Kidney (tissue), 14 donors: Measurements from ENCODE around the gene EVI5L. TPM values are rescaled to one million over a fixed set of nuclear protein-coding genes. Genes with fewer than 3 reads are reported as not detected.
"Not testable (repeated sequence)": the region's sequence is repeated elsewhere in the genome, so short reads cannot be mapped to it uniquely, and the experiment has no call there.

Experiments
- DNase-seq, 5 donors: peaks; one replicate each; pipeline ENCODE4 v3.0.0-alpha.2; 2013 to 2020
- FAIRE-seq: peaks from 2 replicates; lab custom pipeline; 2012; peaks lifted over from hg19 to GRCh38; lab: Jason Lieb, UNC
- H3K27ac ChIP-seq, 2 donors: one replicate each; pipeline ENCODE4 v1.7.0; 2013; ENCODE audit warnings: low read depth in 2 of 2, low read length in 2 of 2, inconsistent platforms in 1 of 2
- H3K27me3 ChIP-seq: one replicate; pipeline ENCODE4 v1.7.1; 2013; ENCODE audit warnings: low read length, inconsistent platforms; ENCODE audit not compliant: control insufficient read depth, insufficient read depth
- H3K36me3 ChIP-seq, 3 donors: one replicate each; pipeline versions ENCODE4 v1.7.0 to v1.7.1; 2013; ENCODE audit warnings: low read length in 3 of 3, control low read depth in 1 of 3, inconsistent platforms in 1 of 3; ENCODE audit not compliant: insufficient read depth in 3 of 3, control insufficient read depth in 2 of 3
- H3K4me1 ChIP-seq, 3 donors: one replicate each; pipeline versions ENCODE4 v1.7.0 to v1.7.1; 2013; ENCODE audit warnings: low read length in 3 of 3, inconsistent platforms in 1 of 3, low read depth in 1 of 3; ENCODE audit not compliant: control insufficient read depth in 2 of 3, insufficient read depth in 2 of 3
- H3K4me3 ChIP-seq, 3 donors: one replicate each; pipeline versions ENCODE4 v1.7.0 to v1.8.1; 2013; ENCODE audit warnings: low read length in 3 of 3, control low read depth in 1 of 3, inconsistent platforms in 1 of 3
- H3K9ac ChIP-seq, 3 donors: one replicate each; pipeline versions ENCODE4 v1.7.0 to v1.7.1; 2013; ENCODE audit warnings: low read length in 3 of 3, control low read depth in 1 of 3, inconsistent platforms in 1 of 3
- H3K9me3 ChIP-seq, 3 donors: one replicate each; pipeline versions ENCODE4 v1.7.0 to v1.7.1; 2013; ENCODE audit warnings: low read length in 3 of 3, control low read depth in 1 of 3, inconsistent platforms in 1 of 3; ENCODE audit not compliant: control insufficient read depth in 2 of 3, insufficient read depth in 1 of 3
- intact Hi-C: fragments of 100-400 bp; cut with DNase I; formaldehyde crosslinking; loops from one replicate; pipeline ENCODE4 v1.11.1; 2022
- polyA plus RNA-seq: library from polyadenylated mRNA; stranded (reverse); fragments of 350-450 nt; fragmentation: Illumina TruSeq; extraction: RNeasy Lipid Tissue Mini Kit (QIAGEN cat#74804); gene quantifications from one replicate; pipeline ENCODE4 v1.2.3, GENCODE V29; 2014; ENCODE audit warnings: low read depth, low replicate concordance; ENCODE audit not compliant: insufficient read depth
- total RNA-seq: library from RNA; stranded (reverse); fragmentation: NEBNext Ultra II Directional; extraction: Animal tissue kit (Norgen Biotek cat#: 25700); gene quantifications from one replicate; pipeline ENCODE4 v1.2.1, GENCODE V29; 2021
- TF ChIP-seq, protein P1 (sequence below): IDR thresholded peaks from 3 replicates; pipeline ENCODE4 v1.5.1; 2012; ENCODE audit warnings: mild to moderate bottlenecking, moderate library complexity, borderline replicate concordance; ENCODE audit not compliant: insufficient read depth; ENCODE audit errors: extremely low read depth
- donor health status: control.
- donor health status: control.
- donor health status: control.
- donor health status: control.
- donor health status: control.
- donor health status: DM: yes; HTN: yes; CAD: no.
- donor health status: Normal renal cell carcinoma (clear cell type).

The EVI5L gene
- total and polyA plus RNA-seq, 2 donors from 2014 or later: 14.5 to 15.9 TPM

DNA sequence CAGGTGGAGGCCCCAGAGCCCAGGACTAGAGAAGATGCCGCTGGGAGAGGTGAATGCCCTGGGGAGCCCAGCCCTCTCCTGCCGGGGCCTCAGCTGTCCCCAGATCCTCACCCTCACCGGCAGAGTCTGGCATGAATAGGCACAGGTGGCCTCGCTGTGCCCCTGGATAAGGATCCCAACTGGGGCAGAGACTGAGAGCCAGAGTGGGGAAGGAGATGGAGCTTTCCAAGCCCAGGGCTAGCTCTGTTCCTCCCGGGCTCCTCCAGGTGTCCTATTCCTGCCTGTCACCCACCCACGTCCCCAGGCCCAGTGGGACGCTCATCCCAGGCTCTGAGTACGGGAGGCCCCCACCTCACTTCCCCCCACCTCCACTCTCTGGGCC is 27.7 kb downstream of the EVI5L start:
- no peak for FAIRE-seq

GRCh38 chr19:7858109-7858770 is 28.2 kb downstream of the EVI5L start:
- Histone ChIP-seq H3K4me1 (peaks cover 0 to 3% (median 0%) of the 10 kb centered on the region in 3 donors), H3K9ac (no peak overlapping the region), H3K27me3 (no peaks in the 10 kb centered on the region), H3K27ac (no peak overlapping the region), H3K4me3 (no peak overlapping the region), H3K36me3 (no peaks in the 10 kb centered on the region), H3K9me3 (no peaks in the 10 kb centered on the region)
- intact Hi-C loops: no loop called here
- DNase-seq: peak in 4 of 5 donors; percentile 56 to 84 (median 66)
- no peak for FAIRE-seq
- TF ChIP-seq, protein P1, sequence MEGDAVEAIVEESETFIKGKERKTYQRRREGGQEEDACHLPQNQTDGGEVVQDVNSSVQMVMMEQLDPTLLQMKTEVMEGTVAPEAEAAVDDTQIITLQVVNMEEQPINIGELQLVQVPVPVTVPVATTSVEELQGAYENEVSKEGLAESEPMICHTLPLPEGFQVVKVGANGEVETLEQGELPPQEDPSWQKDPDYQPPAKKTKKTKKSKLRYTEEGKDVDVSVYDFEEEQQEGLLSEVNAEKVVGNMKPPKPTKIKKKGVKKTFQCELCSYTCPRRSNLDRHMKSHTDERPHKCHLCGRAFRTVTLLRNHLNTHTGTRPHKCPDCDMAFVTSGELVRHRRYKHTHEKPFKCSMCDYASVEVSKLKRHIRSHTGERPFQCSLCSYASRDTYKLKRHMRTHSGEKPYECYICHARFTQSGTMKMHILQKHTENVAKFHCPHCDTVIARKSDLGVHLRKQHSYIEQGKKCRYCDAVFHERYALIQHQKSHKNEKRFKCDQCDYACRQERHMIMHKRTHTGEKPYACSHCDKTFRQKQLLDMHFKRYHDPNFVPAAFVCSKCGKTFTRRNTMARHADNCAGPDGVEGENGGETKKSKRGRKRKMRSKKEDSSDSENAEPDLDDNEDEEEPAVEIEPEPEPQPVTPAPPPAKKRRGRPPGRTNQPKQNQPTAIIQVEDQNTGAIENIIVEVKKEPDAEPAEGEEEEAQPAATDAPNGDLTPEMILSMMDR: no peak

More for the DNA sequence above, 27.7 kb downstream of the EVI5L start:
- Histone ChIP-seq H3K4me3 (no peak overlapping the region), H3K9ac (no peak overlapping the region), H3K27ac (no peak overlapping the region), H3K27me3 (no peaks in the 10 kb centered on the region), H3K36me3 (no peaks in the 10 kb centered on the region), H3K9me3 (no peaks in the 10 kb centered on the region), H3K4me1 (peaks cover 0 to 3% (median 0%) of the 10 kb centered on the region in 3 donors)
- intact Hi-C loops: no loop called here
- no peak for DNase-seq
- TF ChIP-seq, protein P1: no peak

DNA sequence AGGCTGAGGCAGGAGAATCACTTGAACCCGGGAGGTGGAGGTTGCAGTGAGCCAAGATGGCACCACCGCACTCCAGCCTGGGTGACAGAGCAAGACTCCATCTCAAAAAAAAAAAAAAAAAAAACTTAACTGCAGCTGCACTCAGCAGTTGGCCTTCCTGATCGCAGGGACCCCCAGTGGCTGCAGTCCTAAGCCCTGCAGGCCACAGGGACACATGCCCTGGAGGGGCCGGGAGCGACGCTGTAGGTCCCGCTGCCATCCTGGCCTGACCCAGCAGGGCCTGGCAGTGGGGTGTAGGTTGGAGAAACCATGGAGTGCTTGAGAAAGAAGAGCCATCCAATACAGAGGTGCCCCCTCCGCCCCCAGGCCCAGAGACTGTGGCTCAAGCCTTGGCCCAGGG is 29.1 kb downstream of the EVI5L start:
- H3K27ac ChIP-seq, H3K9ac ChIP-seq, intact Hi-C loops, H3K9me3 ChIP-seq, H3K4me1 ChIP-seq, H3K27me3 ChIP-seq, H3K4me3 ChIP-seq, H3K36me3 ChIP-seq, FAIRE-seq: not testable (repeated sequence)
- peak in 1 of 5 donors; percentile 45 for DNase-seq

DNA sequence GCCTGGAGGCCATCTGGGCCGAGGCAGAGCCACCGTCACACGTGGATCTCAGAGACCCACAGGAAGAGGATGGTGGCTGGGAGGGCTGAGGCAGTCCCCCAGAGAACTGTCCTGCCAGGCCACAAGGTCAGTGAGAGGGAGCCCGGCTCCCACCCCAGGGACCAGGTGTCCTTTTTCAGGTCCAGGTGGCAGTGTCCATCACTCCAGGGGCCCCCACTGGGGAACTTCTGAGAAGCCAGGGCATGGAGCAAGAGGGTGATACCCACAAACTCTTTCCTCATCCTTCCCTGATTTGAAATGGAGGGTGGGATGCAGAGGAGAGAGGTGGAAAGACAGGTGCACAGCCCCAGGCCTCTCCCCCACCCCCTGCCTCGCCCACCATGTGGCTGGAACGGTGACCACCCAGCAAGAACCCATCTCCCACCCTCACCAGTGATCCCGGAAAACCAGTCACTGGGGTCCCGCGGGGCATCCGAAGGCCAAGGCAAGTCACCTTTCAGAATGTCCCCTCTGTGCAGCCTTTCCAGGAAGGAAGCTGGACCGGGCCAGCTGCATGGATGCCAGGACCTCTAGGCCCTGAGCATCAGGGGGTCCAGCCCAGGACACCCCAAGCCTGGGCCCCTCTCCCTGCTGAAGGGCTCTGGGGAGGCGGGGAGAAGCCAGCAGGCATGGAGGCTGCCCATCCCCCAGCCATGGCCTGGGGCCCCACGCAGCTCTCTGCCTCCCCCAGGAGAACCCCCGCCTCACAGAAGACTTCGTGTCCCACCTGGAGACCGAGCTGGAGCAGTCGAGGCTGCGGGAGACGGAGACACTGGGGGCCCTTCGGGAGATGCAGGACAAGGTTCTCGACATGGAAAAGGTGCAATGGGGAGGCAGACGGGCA is 30.1 kb downstream of the EVI5L start:
- H3K4me3 ChIP-seq: no peak overlapping the region
- H3K9ac ChIP-seq: no peak overlapping the region
- peak in 1 of 5 donors; percentile 50 for DNase-seq
- H3K27ac ChIP-seq: no peak overlapping the region
- H3K4me1 ChIP-seq: peaks cover 0 to 3% (median 0%) of the 10 kb centered on the region in 3 donors
- no peak for FAIRE-seq
- no peaks in the 10 kb centered on the region for H3K27me3 ChIP-seq
- H3K9me3 ChIP-seq: no peaks in the 10 kb centered on the region
- TF ChIP-seq, protein P1: no peak
- no peaks in the 10 kb centered on the region for H3K36me3 ChIP-seq
- intact Hi-C loops: no loop called here
